CD8-positive, alpha-beta memory T cell (primary cell): ENCODE data around the gene LAMA3. TPM values are rescaled to one million over a fixed set of nuclear protein-coding genes. Genes with fewer than 3 reads are reported as not detected.
"Not testable (repeated sequence)": the region's sequence is repeated elsewhere in the genome, so short reads cannot be mapped to it uniquely, and the experiment has no call there.

Source experiments
- CTCF ChIA-PET: fragments of 350-600 bp; sonication (Branson Sonifier 250); formaldehyde crosslinking; loops from one replicate; lab custom pipeline; 2021; ENCODE audit warnings: antibody characterized with exemption; lab: Charles Lee
- POLR2A ChIA-PET: fragments of 350-600 bp; sonication (Branson Sonifier 250); formaldehyde crosslinking; loops from one replicate; lab custom pipeline; 2021; ENCODE audit warnings: antibody characterized with exemption; lab: Charles Lee
- DNase-seq, 5 donors: peaks; one replicate each; pipeline versions ENCODE4 v3.0.0 to v3.0.0-alpha.2; 2020 to 2022; ENCODE audit warnings: mixed read lengths in 1 of 5
- H3K27ac ChIP-seq: one replicate; pipeline ENCODE4 v1.7.0; 2013; ENCODE audit warnings: low read depth, mild to moderate bottlenecking, low read length, moderate library complexity
- H3K27me3 ChIP-seq: 2 replicates; pipeline ENCODE4 v1.7.0; 2013; ENCODE audit warnings: low read length, mild to moderate bottlenecking; ENCODE audit not compliant: insufficient read depth, poor library complexity, severe bottlenecking
- H3K36me3 ChIP-seq: 2 replicates; pipeline ENCODE4 v1.7.0; 2013; ENCODE audit warnings: mild to moderate bottlenecking, low read length, moderate library complexity; ENCODE audit not compliant: insufficient read depth
- H3K4me1 ChIP-seq: 2 replicates; pipeline ENCODE4 v1.7.0; 2013; ENCODE audit warnings: mild to moderate bottlenecking, low read length, moderate library complexity; ENCODE audit not compliant: insufficient read depth
- H3K4me3 ChIP-seq: 2 replicates; pipeline ENCODE4 v1.7.0; 2013; ENCODE audit warnings: mild to moderate bottlenecking, low read length
- H3K9me3 ChIP-seq: 2 replicates; pipeline ENCODE4 v1.7.0; 2013; ENCODE audit warnings: mild to moderate bottlenecking, low read length
- H3K27ac Mint-ChIP-seq, 8 donors: one replicate each; pipeline ENCODE4 v1.8.0; 2020 to 2021; ENCODE audit warnings: mixed read lengths in 8 of 8, mild to moderate bottlenecking in 6 of 8, inconsistent platforms in 3 of 8, moderate library complexity in 3 of 8
- H3K27me3 Mint-ChIP-seq, 2 donors: one replicate each; pipeline ENCODE4 v1.8.0; 2020 to 2021; ENCODE audit warnings: mixed read lengths in 2 of 2, mild to moderate bottlenecking in 1 of 2, moderate library complexity in 1 of 2
- H3K36me3 Mint-ChIP-seq, 3 donors: one replicate each; pipeline ENCODE4 v1.8.0; 2020 to 2021; ENCODE audit warnings: mixed read lengths in 3 of 3, inconsistent platforms in 1 of 3, mild to moderate bottlenecking in 1 of 3
- H3K4me1 Mint-ChIP-seq, 3 donors: one replicate each; pipeline ENCODE4 v1.8.0; 2020 to 2021; ENCODE audit warnings: mixed read lengths in 3 of 3, inconsistent platforms in 1 of 3, mild to moderate bottlenecking in 1 of 3
- H3K4me3 Mint-ChIP-seq, 7 donors: one replicate each; pipeline ENCODE4 v1.8.0; 2020 to 2021; ENCODE audit warnings: mixed read lengths in 7 of 7, mild to moderate bottlenecking in 6 of 7, moderate library complexity in 4 of 7, inconsistent platforms in 2 of 7
- H3K9me3 Mint-ChIP-seq, 5 donors: one replicate each; pipeline ENCODE4 v1.8.0; 2020 to 2022; ENCODE audit warnings: mixed read lengths in 5 of 5, mild to moderate bottlenecking in 3 of 5, moderate library complexity in 2 of 5, inconsistent platforms in 1 of 5
- polyA plus RNA-seq: library from polyadenylated mRNA; unstranded; fragments of 300-500 nt; fragmentation: Illumina TruSeq; gene quantifications from one replicate; pipeline ENCODE4 v1.2.3, GENCODE V29; 2021
- total RNA-seq, 2 experiments: library from RNA; stranded (reverse); gene quantifications; one replicate each; pipeline ENCODE4 v1.2.3, GENCODE V29; 2021

The LAMA3 gene
- total and polyA plus RNA-seq, 3 experiments from 2014 or later, result 0.47 TPM; not detected in 2

DNA sequence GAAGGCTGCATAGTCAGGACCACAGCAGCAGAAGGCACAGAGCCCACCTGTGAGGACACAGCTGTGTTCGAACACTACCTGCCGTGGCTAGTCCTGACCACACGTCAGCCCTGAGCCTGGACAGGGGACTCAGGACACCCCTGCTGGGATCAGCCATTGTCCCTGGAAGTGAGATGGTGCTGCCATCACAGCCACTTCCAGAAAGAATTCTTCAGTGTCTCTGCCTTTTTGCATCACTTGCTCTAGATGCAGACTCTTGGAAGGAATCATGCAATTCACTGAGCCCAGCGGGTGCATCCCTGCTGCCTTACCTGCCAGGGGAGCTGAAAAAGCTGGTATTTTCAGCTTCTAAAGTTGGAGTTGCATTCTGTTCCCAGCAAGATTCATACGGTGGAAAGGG, 49.3 kb downstream of the LAMA3 start:
- Histone ChIP-seq H3K4me1 (peaks cover 23% of the 10 kb centered on the region), H3K36me3 (no peaks in the 10 kb centered on the region), H3K27ac (no peak overlapping the region), H3K4me3 (no peak overlapping the region), H3K27me3 (peaks cover 5% of the 10 kb centered on the region), H3K9me3 (no peaks in the 10 kb centered on the region)
- peaks cover 7 to 13% (median 9%) of the 10 kb centered on the region in 3 donors for H3K4me1 Mint-ChIP-seq
- DNase-seq, result no peak
- no peaks in the 10 kb centered on the region for H3K36me3 Mint-ChIP-seq
- H3K4me3 Mint-ChIP-seq, result no peak overlapping the region
- CTCF ChIA-PET, result no interaction called here
- POLR2A ChIA-PET, result no interaction called here
- H3K27ac Mint-ChIP-seq, result no peak overlapping the region
- H3K9me3 Mint-ChIP-seq, result no peaks in the 10 kb centered on the region
- H3K27me3 Mint-ChIP-seq, result peaks cover 19 to 61% of the 10 kb centered on the region in 2 donors

DNA sequence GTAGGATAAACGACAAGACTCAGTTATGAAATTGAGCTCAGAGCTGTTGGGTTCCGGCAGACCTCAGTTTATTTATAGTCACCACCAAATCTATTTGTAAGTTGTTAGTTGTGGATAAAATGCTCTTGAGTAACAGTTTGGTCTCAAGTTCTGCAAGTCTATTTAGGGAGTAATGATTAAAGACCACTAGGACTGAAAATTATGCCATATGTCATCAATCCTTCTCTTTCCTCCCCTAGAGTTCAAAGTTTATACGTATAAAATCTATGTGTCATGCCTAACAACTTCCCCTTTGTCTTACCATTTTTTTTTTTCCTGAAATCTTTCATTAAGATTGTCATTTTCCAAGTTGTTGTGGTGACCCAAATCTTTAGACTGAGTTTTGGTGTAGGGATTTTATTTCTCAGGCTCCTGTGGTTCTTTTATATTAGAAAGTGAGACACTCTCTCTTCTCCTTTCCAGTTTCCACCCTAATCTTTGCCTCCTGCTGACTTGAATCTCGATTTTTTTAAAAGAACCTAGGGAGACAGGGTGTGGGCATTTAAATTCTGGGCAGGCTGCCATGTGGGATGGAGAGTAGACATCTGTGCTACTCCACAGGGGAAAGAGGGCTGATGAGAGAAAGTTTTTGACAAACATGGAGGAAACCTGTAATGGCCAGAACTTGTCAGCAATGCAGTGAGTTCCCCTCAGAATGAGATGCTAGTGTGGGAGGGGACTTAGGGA, 51.0 kb downstream of the LAMA3 start:
- H3K36me3 Mint-ChIP-seq, result no peaks in the 10 kb centered on the region
- peaks cover 19 to 70% of the 10 kb centered on the region in 2 donors for H3K27me3 Mint-ChIP-seq
- H3K4me1 Mint-ChIP-seq, result peaks cover 7 to 13% (median 9%) of the 10 kb centered on the region in 3 donors

DNA sequence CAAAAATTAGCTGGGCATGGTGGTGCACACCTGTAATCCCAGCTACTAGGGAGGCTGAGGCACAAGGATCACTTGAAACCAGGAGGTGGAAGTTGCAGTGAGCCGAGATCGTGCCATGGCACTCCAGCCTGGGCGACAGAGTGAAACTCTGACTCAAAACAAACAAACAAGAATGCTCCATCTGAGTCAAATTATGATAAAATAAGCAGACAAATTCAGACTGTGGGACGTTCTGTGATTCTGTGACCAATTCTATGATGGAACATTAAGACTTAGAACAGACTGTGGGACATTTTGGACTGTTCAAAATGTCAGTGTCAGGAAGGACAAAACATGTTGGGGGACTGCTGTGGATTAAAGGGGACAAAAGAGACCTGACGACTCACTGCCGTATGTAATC, 52.7 kb downstream of the LAMA3 start:
- H3K27me3 Mint-ChIP-seq, result peaks cover 19 to 66% of the 10 kb centered on the region in 2 donors
- CTCF ChIA-PET, H3K9me3 Mint-ChIP-seq: not testable (repeated sequence)

More for the DNA sequence above, 51.0 kb downstream of the LAMA3 start:
- Histone ChIP-seq H3K4me3 (no peak overlapping the region), H3K27me3 (peaks cover 5% of the 10 kb centered on the region), H3K27ac (no peak overlapping the region), H3K4me1 (peaks cover 23% of the 10 kb centered on the region), H3K9me3 (no peaks in the 10 kb centered on the region), H3K36me3 (no peaks in the 10 kb centered on the region)
- DNase-seq, result no peak
- CTCF ChIA-PET, result no interaction called here
- Mint-ChIP-seq H3K27ac (no peak overlapping the region), H3K4me3 (no peak overlapping the region), H3K9me3 (no peaks in the 10 kb centered on the region)
- POLR2A ChIA-PET, result no interaction called here

DNA sequence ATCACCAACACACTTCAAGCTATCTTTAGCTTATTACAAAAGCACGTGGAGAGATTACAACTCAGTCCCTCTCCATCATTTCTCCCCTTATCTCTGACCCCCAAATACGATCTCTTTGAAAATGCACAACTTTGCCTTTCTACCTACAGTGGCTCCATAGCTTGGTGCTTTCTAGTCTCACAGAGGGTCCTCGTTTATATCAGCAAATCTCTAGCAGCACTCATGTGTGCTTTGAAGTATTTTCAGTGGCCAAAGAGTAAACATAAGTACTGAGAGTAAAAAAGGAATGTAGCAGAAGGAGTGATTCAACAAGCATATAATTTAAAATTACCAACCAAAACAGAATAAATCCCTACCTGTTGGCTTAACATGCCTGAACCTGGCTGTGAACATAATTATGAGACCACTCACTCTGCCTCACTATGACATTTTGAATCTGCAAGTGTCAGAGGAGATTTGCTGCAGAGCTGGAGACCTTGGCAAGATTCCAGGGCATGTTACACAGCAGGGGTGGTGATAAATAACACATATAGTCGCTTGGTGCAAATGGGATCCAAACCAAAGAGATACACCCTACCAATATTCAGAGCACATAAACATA, 54.6 kb downstream of the LAMA3 start:
- Histone ChIP-seq H3K27me3 (peaks cover 5% of the 10 kb centered on the region), H3K4me1 (peaks cover 12% of the 10 kb centered on the region), H3K27ac (no peak overlapping the region), H3K4me3 (no peak overlapping the region), H3K9me3 (no peaks in the 10 kb centered on the region), H3K36me3 (no peaks in the 10 kb centered on the region)
- H3K27ac Mint-ChIP-seq, result no peak overlapping the region
- peaks cover 12 to 55% of the 10 kb centered on the region in 2 donors for H3K27me3 Mint-ChIP-seq
- H3K4me3 Mint-ChIP-seq, result no peak overlapping the region
- H3K9me3 Mint-ChIP-seq, result no peaks in the 10 kb centered on the region
- POLR2A ChIA-PET, result no interaction called here
- CTCF ChIA-PET, result no interaction called here
- H3K36me3 Mint-ChIP-seq, result peaks cover 0 to 6% (median 0%) of the 10 kb centered on the region in 3 donors
- H3K4me1 Mint-ChIP-seq, result peaks cover 0 to under 1% (median 0%) of the 10 kb centered on the region in 3 donors
- no peak for DNase-seq

More for the DNA sequence above, 52.7 kb downstream of the LAMA3 start:
- H3K4me3 ChIP-seq, H3K27ac Mint-ChIP-seq, H3K4me3 Mint-ChIP-seq, H3K36me3 ChIP-seq, DNase-seq, H3K27me3 ChIP-seq, H3K9me3 ChIP-seq, H3K27ac ChIP-seq, H3K36me3 Mint-ChIP-seq, POLR2A ChIA-PET: not testable (repeated sequence)
- peaks cover 7 to 13% (median 9%) of the 10 kb centered on the region in 3 donors for H3K4me1 Mint-ChIP-seq
- peaks cover 23% of the 10 kb centered on the region for H3K4me1 ChIP-seq

DNA sequence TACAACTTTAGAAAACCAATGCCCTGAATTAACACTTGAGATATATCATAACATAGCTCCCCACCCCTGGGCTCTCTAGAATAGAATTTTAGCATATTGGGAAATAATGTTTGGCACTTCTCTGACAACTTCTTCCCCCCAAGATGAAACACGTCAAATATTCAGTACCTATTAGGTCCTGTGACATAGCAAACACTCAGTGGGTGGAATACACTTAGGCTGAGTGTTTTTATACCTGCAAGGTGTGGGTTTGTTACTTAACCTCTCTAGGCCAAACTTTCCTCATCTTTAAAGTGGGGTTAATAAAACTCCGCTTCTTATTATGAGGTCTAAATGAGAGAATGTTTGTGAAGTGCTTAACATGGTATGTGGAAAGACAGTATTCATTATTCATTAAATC, 56.1 kb downstream of the LAMA3 start:
- Histone ChIP-seq H3K27ac (no peak overlapping the region), H3K9me3 (no peaks in the 10 kb centered on the region), H3K27me3 (peaks cover 5% of the 10 kb centered on the region), H3K4me3 (no peak overlapping the region), H3K4me1 (no peaks in the 10 kb centered on the region), H3K36me3 (no peaks in the 10 kb centered on the region)
- no peak overlapping the region for H3K27ac Mint-ChIP-seq
- no peak for DNase-seq
- no peaks in the 10 kb centered on the region for H3K4me1 Mint-ChIP-seq
- POLR2A ChIA-PET, result no interaction called here
- no peak overlapping the region for H3K4me3 Mint-ChIP-seq
- CTCF ChIA-PET, result no interaction called here
- H3K36me3 Mint-ChIP-seq, result peaks cover 0 to 14% (median 0%) of the 10 kb centered on the region in 3 donors
- H3K27me3 Mint-ChIP-seq, result peaks cover 13 to 55% of the 10 kb centered on the region in 2 donors
- H3K9me3 Mint-ChIP-seq, result no peaks in the 10 kb centered on the region

DNA sequence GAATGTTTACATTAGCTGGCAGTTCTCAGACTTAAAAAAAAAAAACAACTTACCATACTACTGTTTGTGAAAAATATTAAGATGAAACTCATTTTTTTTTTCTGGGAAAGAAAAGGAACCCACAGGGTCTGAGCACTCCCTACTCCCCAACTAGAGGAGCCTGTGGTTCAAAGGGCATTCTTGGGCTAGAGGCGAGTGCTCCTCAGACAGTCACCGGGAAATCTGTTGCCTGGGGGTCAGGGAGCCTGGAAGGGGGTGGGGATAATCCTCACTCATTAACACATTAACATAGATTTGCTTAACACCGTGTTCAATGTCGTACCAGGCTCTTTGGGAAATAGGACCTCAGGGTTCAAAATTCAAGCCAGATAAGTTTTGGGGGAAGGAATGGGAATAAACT, 57.6 kb downstream of the LAMA3 start:
- Histone ChIP-seq H3K9me3 (no peaks in the 10 kb centered on the region), H3K27me3 (peaks cover 10% of the 10 kb centered on the region), H3K4me1 (no peaks in the 10 kb centered on the region), H3K27ac (no peak overlapping the region), H3K4me3 (no peak overlapping the region), H3K36me3 (no peaks in the 10 kb centered on the region)
- H3K9me3 Mint-ChIP-seq, result no peaks in the 10 kb centered on the region
- ChIA-PET POLR2A (no interaction called here), CTCF (no interaction called here)
- peaks cover 0 to 14% (median 0%) of the 10 kb centered on the region in 3 donors for H3K36me3 Mint-ChIP-seq
- peaks cover 14 to 53% of the 10 kb centered on the region in 2 donors for H3K27me3 Mint-ChIP-seq
- no peaks in the 10 kb centered on the region for H3K4me1 Mint-ChIP-seq
- DNase-seq, result no peak
- H3K27ac Mint-ChIP-seq, result no peak overlapping the region
- no peak overlapping the region for H3K4me3 Mint-ChIP-seq

DNA sequence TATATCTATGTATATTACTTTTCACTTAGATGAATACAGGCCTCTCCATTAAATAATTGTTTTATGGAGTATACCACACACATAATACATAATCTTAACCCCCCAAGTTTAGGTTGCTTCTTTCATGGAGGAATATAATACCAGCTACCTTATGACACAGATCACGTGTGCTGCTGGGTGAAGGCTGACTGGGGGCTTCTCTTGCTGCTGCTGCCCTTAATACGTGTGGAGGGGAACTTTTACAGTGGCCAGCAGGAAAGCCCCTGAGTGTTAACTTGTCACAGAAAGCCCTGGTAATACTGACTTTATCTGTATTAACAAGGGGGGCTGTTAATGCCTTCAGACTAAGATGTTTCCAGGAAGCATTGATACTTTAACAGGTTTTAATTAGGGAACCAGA, 63.1 kb downstream of the LAMA3 start:
- ChIA-PET CTCF (no interaction called here), POLR2A (no interaction called here)
- Histone ChIP-seq H3K4me1 (no peaks in the 10 kb centered on the region), H3K27ac (no peak overlapping the region), H3K36me3 (no peaks in the 10 kb centered on the region), H3K9me3 (no peaks in the 10 kb centered on the region), H3K27me3 (peaks cover 5% of the 10 kb centered on the region), H3K4me3 (no peak overlapping the region)
- peaks cover 0 to 14% (median 0%) of the 10 kb centered on the region in 3 donors for H3K36me3 Mint-ChIP-seq
- H3K9me3 Mint-ChIP-seq, result no peaks in the 10 kb centered on the region
- DNase-seq, result no peak
- H3K27me3 Mint-ChIP-seq, result peaks cover 15 to 24% of the 10 kb centered on the region in 2 donors
- H3K27ac Mint-ChIP-seq, result no peak overlapping the region
- no peak overlapping the region for H3K4me3 Mint-ChIP-seq
- H3K4me1 Mint-ChIP-seq, result no peaks in the 10 kb centered on the region

DNA sequence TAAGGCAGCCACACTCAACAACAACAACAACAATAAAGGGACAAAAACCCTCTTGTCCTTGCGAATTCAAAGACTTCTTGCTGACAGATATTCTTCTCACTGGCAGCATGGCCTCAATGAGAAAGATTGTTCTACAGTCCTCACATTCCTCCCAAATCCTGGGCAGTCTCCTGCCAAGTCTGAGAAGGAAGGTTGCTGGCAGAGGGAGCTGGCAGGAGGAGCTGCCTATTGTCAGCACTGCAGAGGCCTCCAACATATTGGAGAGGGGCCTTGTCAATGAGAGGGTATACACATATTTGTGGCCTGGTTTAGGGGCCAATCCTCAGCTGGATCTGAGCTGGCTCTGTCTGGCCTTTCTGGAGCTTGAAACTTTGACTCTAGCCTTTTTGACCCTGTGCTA, 63.5 kb downstream of the LAMA3 start:
- ChIA-PET CTCF (no interaction called here), POLR2A (no interaction called here)
- H3K27me3 Mint-ChIP-seq, result peaks cover 15 to 24% of the 10 kb centered on the region in 2 donors
- no peak overlapping the region for H3K4me3 Mint-ChIP-seq
- peaks cover 0 to 10% (median 0%) of the 10 kb centered on the region in 3 donors for H3K36me3 Mint-ChIP-seq
- H3K9me3 Mint-ChIP-seq, result no peaks in the 10 kb centered on the region
- no peak overlapping the region for H3K27ac ChIP-seq
- H3K4me3 ChIP-seq, result no peak overlapping the region
- DNase-seq, result no peak
- no peaks in the 10 kb centered on the region for H3K9me3 ChIP-seq
- H3K4me1 Mint-ChIP-seq, result no peaks in the 10 kb centered on the region
- peaks cover 5% of the 10 kb centered on the region for H3K27me3 ChIP-seq
- no peaks in the 10 kb centered on the region for H3K36me3 ChIP-seq
- no peaks in the 10 kb centered on the region for H3K4me1 ChIP-seq
- H3K27ac Mint-ChIP-seq, result no peak overlapping the region
